Peyer's patch (tissue), 4 donors: ENCODE results near the gene TTC39C. TPM values are rescaled to one million over a fixed set of nuclear protein-coding genes. Genes with fewer than 3 reads are reported as not detected.

Experiments
- DNase-seq, 3 donors: peaks; one replicate each; pipeline ENCODE4 v3.0.0-alpha.2; 2017 to 2019
- H3K27ac ChIP-seq, 4 donors: fragments of 200-600 bp; sonication (generic); one replicate each; pipeline ENCODE4 v1.5.1; 2016 to 2019
- H3K27me3 ChIP-seq, 2 donors: fragments of 200-600 bp; sonication (generic); one replicate each; pipeline ENCODE4 v1.5.1; 2019
- H3K36me3 ChIP-seq, 3 donors: fragments of 200-600 bp; sonication (generic); one replicate each; pipeline ENCODE4 v1.5.1; 2016 to 2019
- H3K4me1 ChIP-seq, 4 donors: fragments of 200-600 bp; sonication (generic); one replicate each; pipeline ENCODE4 v1.5.1; 2016 to 2019
- H3K4me3 ChIP-seq, 4 donors: fragments of 200-600 bp; sonication (generic); 1 replicate in 3 of 4; 2 replicates in 1 of 4; pipeline ENCODE4 v1.5.1; 2016 to 2019; ENCODE audit warnings: mild to moderate bottlenecking in 1 of 4
- H3K9me3 ChIP-seq, 4 donors: fragments of 200-600 bp; sonication (generic); one replicate each; pipeline ENCODE4 v1.5.1; 2016 to 2019; ENCODE audit warnings: mild to moderate bottlenecking in 1 of 4
- POLR2A ChIP-seq, 2 donors: fragments of 450-650 bp; IDR thresholded peaks; one replicate each; pipeline ENCODE4 v1.5.1; 2017; ENCODE audit warnings: antibody characterized with exemption in 2 of 2, mild to moderate bottlenecking in 2 of 2, moderate library complexity in 2 of 2
- total RNA-seq, 4 donors: library from RNA; depleted of rRNA; stranded (reverse); fragments of >200 nt; gene quantifications; one replicate each; pipeline ENCODE4 v1.1.0, GENCODE V29; 2016
- TF ChIP-seq, protein P1 (sequence below), 6 experiments: fragments of 450-650 bp in 4 of 6; fragments of 200-600 bp in 2 of 6; sonication (generic) in 1 of 6; IDR thresholded peaks; one replicate each; pipeline ENCODE4 v1.5.1; 2017 to 2019; ENCODE audit warnings: antibody characterized with exemption in 6 of 6, mild to moderate bottlenecking in 3 of 6, moderate library complexity in 1 of 6

The TTC39C gene
- total RNA-seq, 4 donors from 2014 or later = 11.0 to 32.2 (median 14.2) TPM

DNA sequence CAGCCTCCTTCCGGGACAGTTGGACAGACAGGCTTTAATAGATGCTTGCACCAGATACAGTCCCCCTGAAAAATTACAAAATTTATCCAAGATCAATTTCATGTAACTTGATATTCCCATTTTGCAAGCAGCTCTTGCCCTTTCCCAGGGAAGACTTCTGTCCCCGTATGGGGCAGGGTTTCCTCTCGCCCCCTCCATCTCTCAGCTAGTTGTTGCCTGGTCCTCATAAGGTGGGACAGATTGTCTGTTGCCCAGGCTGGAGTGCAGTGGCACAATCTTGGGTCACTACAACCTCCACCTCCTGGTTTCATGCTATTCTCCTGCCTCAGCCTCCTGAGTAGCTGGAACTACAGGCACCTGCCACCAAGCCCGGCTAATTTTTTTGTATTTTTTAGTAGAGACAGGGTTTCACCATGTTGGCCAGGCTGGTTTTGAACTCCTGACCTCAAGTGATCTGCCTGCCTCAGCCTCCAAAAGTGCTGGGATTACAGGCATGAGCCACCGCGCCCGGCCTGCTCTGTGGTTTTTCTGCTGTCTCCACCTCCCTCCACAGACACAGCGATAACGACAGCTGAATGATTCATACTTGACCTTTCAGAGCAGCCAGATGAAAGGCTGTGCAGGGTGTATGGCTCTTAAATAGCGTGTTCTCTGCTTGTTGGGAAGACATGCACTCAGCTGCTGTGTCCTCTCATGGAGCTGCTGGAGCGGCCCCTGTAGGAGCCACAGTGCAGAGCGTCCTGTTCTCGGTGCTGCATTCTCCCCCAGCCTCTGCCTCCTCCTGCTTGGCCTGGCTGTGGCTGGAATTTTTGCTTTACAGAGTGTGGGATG, 61.4 kb downstream of the TTC39C start:
- peak overlapping the region in 3 of 4 donors; percentile 19 to 40 (median 38) for H3K27ac ChIP-seq
- H3K36me3 ChIP-seq = no peaks in the 10 kb centered on the region
- peaks cover 0 to 7% (median 2%) of the 10 kb centered on the region in 4 donors for H3K4me1 ChIP-seq
- no peak overlapping the region for H3K4me3 ChIP-seq
- TF ChIP-seq POLR2A (IDR thresholded peaks at IDR 0.05) = peak in 1 of 2 donors; percentile 26
- TF ChIP-seq, protein P1, sequence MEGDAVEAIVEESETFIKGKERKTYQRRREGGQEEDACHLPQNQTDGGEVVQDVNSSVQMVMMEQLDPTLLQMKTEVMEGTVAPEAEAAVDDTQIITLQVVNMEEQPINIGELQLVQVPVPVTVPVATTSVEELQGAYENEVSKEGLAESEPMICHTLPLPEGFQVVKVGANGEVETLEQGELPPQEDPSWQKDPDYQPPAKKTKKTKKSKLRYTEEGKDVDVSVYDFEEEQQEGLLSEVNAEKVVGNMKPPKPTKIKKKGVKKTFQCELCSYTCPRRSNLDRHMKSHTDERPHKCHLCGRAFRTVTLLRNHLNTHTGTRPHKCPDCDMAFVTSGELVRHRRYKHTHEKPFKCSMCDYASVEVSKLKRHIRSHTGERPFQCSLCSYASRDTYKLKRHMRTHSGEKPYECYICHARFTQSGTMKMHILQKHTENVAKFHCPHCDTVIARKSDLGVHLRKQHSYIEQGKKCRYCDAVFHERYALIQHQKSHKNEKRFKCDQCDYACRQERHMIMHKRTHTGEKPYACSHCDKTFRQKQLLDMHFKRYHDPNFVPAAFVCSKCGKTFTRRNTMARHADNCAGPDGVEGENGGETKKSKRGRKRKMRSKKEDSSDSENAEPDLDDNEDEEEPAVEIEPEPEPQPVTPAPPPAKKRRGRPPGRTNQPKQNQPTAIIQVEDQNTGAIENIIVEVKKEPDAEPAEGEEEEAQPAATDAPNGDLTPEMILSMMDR (IDR thresholded peaks at IDR 0.05) = peak in 4 of 6 experiments; percentile 35 to 55 (median 52)
- DNase-seq = peak; percentile 25 to 82 (median 73)
- H3K27me3 ChIP-seq = no peaks in the 10 kb centered on the region
- H3K9me3 ChIP-seq = no peaks in the 10 kb centered on the region

DNA sequence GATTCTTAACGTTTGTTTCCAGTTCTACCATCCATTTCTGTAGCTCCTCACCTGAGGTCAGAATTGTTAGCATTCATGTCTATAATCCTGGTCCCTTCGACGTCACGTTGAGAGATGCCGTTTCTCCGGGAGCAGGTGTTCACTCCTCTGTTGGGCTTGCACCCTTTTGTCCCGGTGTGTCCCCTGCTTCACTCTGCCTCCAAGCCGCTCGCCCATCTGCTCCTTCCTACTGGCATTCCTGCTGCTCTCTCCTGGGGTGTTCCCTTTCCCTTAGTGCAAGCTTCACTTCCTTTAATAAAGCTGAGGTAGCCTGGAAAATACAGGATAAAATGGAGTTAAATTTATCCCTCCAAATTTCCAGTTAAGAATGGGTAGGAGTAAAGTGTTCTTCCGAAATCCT, 62.4 kb downstream of the TTC39C start:
- Histone ChIP-seq H3K4me3 (no peak overlapping the region), H3K27me3 (no peaks in the 10 kb centered on the region), H3K4me1 (peaks cover 0 to 7% (median 2%) of the 10 kb centered on the region in 4 donors), H3K27ac (no peak overlapping the region), H3K9me3 (no peaks in the 10 kb centered on the region), H3K36me3 (no peaks in the 10 kb centered on the region)
- TF ChIP-seq POLR2A (IDR thresholded peaks at IDR 0.05) = no peak
- TF ChIP-seq, protein P1 (IDR thresholded peaks at IDR 0.05) = no peak
- no peak for DNase-seq

DNA sequence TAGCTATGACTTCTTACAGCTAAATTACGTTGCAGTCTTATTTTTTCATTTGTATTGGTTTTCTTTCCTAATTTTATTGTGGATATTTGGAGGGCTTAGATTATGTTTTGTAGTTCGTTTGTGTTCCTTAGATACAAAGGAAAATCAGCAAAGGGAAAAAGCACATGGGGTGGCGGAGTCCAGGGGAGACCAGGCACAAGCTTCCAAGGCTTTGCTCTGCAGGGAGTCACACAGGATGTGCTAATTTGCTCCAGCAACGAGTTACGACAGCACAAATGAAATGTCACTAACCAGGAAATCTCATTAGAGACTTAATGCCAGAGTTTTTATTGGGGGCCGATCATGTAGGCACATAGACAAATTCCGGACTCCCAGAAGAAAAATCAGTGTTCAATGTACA, 63.8 kb downstream of the TTC39C start:
- Histone ChIP-seq H3K27me3 (no peaks in the 10 kb centered on the region), H3K27ac (no peak overlapping the region), H3K9me3 (no peaks in the 10 kb centered on the region), H3K36me3 (no peaks in the 10 kb centered on the region), H3K4me1 (peaks cover 0 to 7% (median 2%) of the 10 kb centered on the region in 4 donors), H3K4me3 (no peak overlapping the region)
- no peak for DNase-seq
- TF ChIP-seq POLR2A (IDR thresholded peaks at IDR 0.05) = no peak
- TF ChIP-seq, protein P1 (IDR thresholded peaks at IDR 0.05) = no peak

DNA sequence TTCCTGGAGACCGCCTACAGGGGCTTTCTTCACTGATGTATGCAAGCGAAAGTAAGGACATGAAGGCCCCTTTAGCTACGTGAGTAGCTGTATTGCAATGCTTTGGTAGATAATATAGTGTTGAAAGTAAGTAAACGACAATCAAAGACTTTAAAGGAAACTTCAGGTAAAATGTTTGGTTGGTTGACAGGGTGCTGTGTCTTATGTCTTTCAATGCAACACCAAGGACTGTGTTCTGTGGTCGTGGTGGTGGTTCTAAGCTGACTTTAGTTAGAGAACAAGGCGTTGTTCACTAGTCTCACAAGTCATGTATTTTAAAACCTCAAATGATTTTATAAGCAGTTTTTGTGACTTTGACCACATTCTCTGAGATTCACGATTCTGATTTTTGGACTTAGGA, 66.3 kb downstream of the TTC39C start:
- Histone ChIP-seq H3K27ac (no peak overlapping the region), H3K4me3 (no peak overlapping the region), H3K36me3 (no peaks in the 10 kb centered on the region), H3K9me3 (no peaks in the 10 kb centered on the region), H3K4me1 (peaks cover 0 to 2% (median under 1%) of the 10 kb centered on the region in 4 donors), H3K27me3 (no peaks in the 10 kb centered on the region)
- TF ChIP-seq POLR2A (IDR thresholded peaks at IDR 0.05) = no peak
- TF ChIP-seq, protein P1 (IDR thresholded peaks at IDR 0.05) = no peak
- DNase-seq = no peak

DNA sequence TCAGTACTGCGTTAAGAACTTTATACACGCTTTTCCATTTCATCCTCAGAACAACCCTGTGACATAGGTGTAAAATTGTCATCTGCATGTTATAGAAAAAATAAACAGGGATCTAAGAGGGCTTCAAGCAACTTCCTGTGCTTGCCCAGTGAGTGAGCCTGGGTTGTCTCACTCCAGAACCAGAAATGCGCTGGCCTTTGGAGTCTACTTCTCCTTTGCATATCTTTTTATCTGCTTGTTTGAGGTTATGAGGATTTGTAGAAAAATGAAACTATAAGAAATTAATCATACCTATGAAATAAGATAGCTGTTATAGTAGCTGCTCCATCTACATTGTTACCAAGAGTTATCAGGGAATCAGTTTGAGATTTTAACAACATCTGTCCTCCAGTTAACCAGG, 69.0 kb downstream of the TTC39C start:
- no peak for DNase-seq
- Histone ChIP-seq H3K27ac (no peak overlapping the region), H3K4me3 (no peak overlapping the region), H3K27me3 (no peaks in the 10 kb centered on the region), H3K36me3 (no peaks in the 10 kb centered on the region), H3K4me1 (no peaks in the 10 kb centered on the region), H3K9me3 (no peaks in the 10 kb centered on the region)
- TF ChIP-seq, protein P1 (IDR thresholded peaks at IDR 0.05) = no peak
- no peak for TF ChIP-seq POLR2A (IDR thresholded peaks at IDR 0.05)
